HCT116 (cell line): ENCODE results near the gene CHL1. TPM values are rescaled to one million over a fixed set of nuclear protein-coding genes. Genes with fewer than 3 reads are reported as not detected.

Experiments used
- ATAC-seq: fragments of 200-7000 bp; cut with Tn5 transposase; 2 replicates; pipeline ENCODE4 v1.9.1; 2020; ENCODE audit warnings: mild to moderate bottlenecking, moderate library complexity
- BruUV-seq: library from RNA; stranded (reverse); fragments of 400-500 nt; replicated peaks from 2 replicates; lab custom pipeline; 2021; lab: Mats Ljungman, UMichigan
- CTCF ChIA-PET: fragments of 300-600 bp; sonication (Branson Sonifier 250); formaldehyde crosslinking; loops from one replicate; lab custom pipeline; 2021; ENCODE audit warnings: antibody characterized with exemption; lab: Charles Lee
- POLR2A ChIA-PET: fragments of 300-600, 350-600 bp; sonication (Branson Sonifier 250); formaldehyde crosslinking; loops from one replicate; lab custom pipeline; 2021; ENCODE audit warnings: antibody characterized with exemption; lab: Charles Lee
- RAD21 ChIA-PET, 2 experiments: fragments of 300-600 bp; sonication (Branson Sonifier 250); formaldehyde crosslinking; loops; one replicate each; lab custom pipeline; 2023; ENCODE audit warnings: low total read pairs in 2 of 2; ENCODE audit not compliant: uncharacterized antibody in 2 of 2, unreplicated experiment in 2 of 2, low non-redundant PET in 1 of 2; lab: Charles Lee
- DNase-seq: peaks from one replicate; pipeline ENCODE4 v3.0.0-alpha.2; 2010; ENCODE audit warnings: low read depth, low spot score
- H2AFZ ChIP-seq: fragments of 200-600 bp; shearing (Covaris generic), sonication (generic); 2 replicates; pipeline ENCODE4 v1.6.1; 2017; ENCODE audit warnings: low read depth, mixed run types, mixed read lengths, antibody characterized with exemption, low read length; ENCODE audit not compliant: poor library complexity, severe bottlenecking
- H3K27ac ChIP-seq: 2 replicates; pipeline ENCODE4 v1.5.1; 2012; ENCODE audit warnings: low read depth, low read length
- H3K27me3 ChIP-seq: fragments of 200-600 bp; sonication (generic); 2 replicates; pipeline ENCODE4 v1.6.1; 2016; ENCODE audit warnings: mixed run types, low read length, mixed read lengths; ENCODE audit not compliant: insufficient read depth
- H3K36me3 ChIP-seq, 2 experiments: fragments of 200-500 bp in 1 of 2; fragments of 200-600 bp in 1 of 2; sonication (Bioruptor generic) in 1 of 2; sonication (generic) in 1 of 2; 2 replicates each; pipeline versions ENCODE4 v1.5.1 to v1.6.1; 2014 to 2016; ENCODE audit warnings: low read length in 2 of 2, inconsistent platforms in 1 of 2, mixed read lengths in 1 of 2, mixed run types in 1 of 2; ENCODE audit not compliant: insufficient read depth in 2 of 2, control insufficient read depth in 1 of 2
- H3K4me1 ChIP-seq, 2 experiments: fragments of 200-600 bp in 1 of 2; sonication (generic) in 1 of 2; 2 replicates each; pipeline versions ENCODE4 v1.5.1 to v1.6.1; 2012 to 2017; ENCODE audit warnings: low read length in 2 of 2, inconsistent platforms in 1 of 2, mild to moderate bottlenecking in 1 of 2, mixed read lengths in 1 of 2, mixed run types in 1 of 2, moderate library complexity in 1 of 2; ENCODE audit not compliant: insufficient read depth in 2 of 2, control insufficient read depth in 1 of 2
- H3K4me2 ChIP-seq: fragments of 200-600 bp; sonication (generic); 2 replicates; pipeline ENCODE4 v1.6.1; 2017; ENCODE audit warnings: mixed run types, low read length, mixed read lengths
- H3K4me3 ChIP-seq, 2 experiments: fragments of 200-600 bp in 1 of 2; sonication (generic) in 1 of 2; replicated peaks in 1 of 2; 2 replicates each; pipeline ENCODE4 v1.5.1; 2011 to 2016; ENCODE audit warnings: low read length in 2 of 2, control low read depth in 1 of 2, low read depth in 1 of 2, mild to moderate bottlenecking in 1 of 2, mixed read lengths in 1 of 2, mixed run types in 1 of 2
- H3K79me2 ChIP-seq: fragments of 200-600 bp; sonication (generic); 2 replicates; pipeline ENCODE4 v1.6.1; 2017; ENCODE audit warnings: mild to moderate bottlenecking, mixed run types, low read length, moderate library complexity, mixed read lengths; ENCODE audit not compliant: insufficient read depth
- H3K9ac ChIP-seq: fragments of 200-600 bp; sonication (generic); 2 replicates; pipeline ENCODE4 v1.6.1; 2016; ENCODE audit warnings: low read length, mixed read lengths
- H3K9me2 ChIP-seq: fragments of 200-600 bp; sonication (generic), shearing (Covaris generic); 2 replicates; pipeline ENCODE4 v1.6.1; 2017; ENCODE audit warnings: mixed run types, mild to moderate bottlenecking, moderate library complexity; ENCODE audit not compliant: insufficient read depth
- H3K9me3 ChIP-seq, 2 experiments: fragments of 200-500 bp in 1 of 2; fragments of 200-600 bp in 1 of 2; sonication (Bioruptor generic) in 1 of 2; sonication (generic) in 1 of 2; 2 replicates each; pipeline ENCODE4 v1.6.1; 2014 to 2017; ENCODE audit warnings: low read length in 2 of 2, mixed read lengths in 2 of 2, inconsistent platforms in 1 of 2, low read depth in 1 of 2, mild to moderate bottlenecking in 1 of 2, mixed run types in 1 of 2, moderate library complexity in 1 of 2; ENCODE audit not compliant: control insufficient read depth in 1 of 2, insufficient read depth in 1 of 2
- H4K20me1 ChIP-seq: fragments of 200-600 bp; sonication (generic), shearing (Covaris generic); 2 replicates; pipeline ENCODE4 v1.6.1; 2017; ENCODE audit warnings: mixed run types, mild to moderate bottlenecking, moderate library complexity; ENCODE audit not compliant: insufficient read depth
- CEBPB ChIP-seq: IDR thresholded peaks from 2 replicates; pipeline ENCODE4 v1.6.1; 2012; ENCODE audit warnings: low read depth
- CTCF ChIP-seq, 3 experiments: fragments of 200-600 bp in 1 of 3; sonication (generic) in 1 of 3; IDR thresholded peaks in 2 of 3; conservative IDR thresholded peaks in 1 of 3; 2 replicates each; pipeline ENCODE4 v1.5.1; 2012 to 2017; ENCODE audit warnings: low read depth in 2 of 3, low read length in 2 of 3, antibody characterized with exemption in 1 of 3, borderline replicate concordance in 1 of 3, control low read depth in 1 of 3, mild to moderate bottlenecking in 1 of 3, mixed read lengths in 1 of 3, mixed run types in 1 of 3, moderate library complexity in 1 of 3; ENCODE audit not compliant: insufficient read depth in 1 of 3
- ELF1 ChIP-seq: IDR thresholded peaks from 2 replicates; pipeline ENCODE4 v1.6.1; 2012; ENCODE audit warnings: low read depth, borderline replicate concordance
- EZH2 ChIP-seq: fragments of 200-600 bp; sonication (generic); IDR thresholded peaks from 2 replicates; pipeline ENCODE4 v1.6.1; 2017; ENCODE audit warnings: antibody characterized with exemption, mixed run types
- JUND ChIP-seq: IDR thresholded peaks from 2 replicates; pipeline ENCODE4 v1.6.1; 2012
- MAX ChIP-seq: IDR thresholded peaks from 2 replicates; pipeline ENCODE4 v1.6.1; 2012
- POLR2A ChIP-seq: IDR thresholded peaks from 2 replicates; pipeline ENCODE4 v1.7.0; 2011; ENCODE audit warnings: borderline replicate concordance; ENCODE audit not compliant: insufficient read depth, insufficient read length; ENCODE audit errors: extremely low read depth
- POLR2AphosphoS5 ChIP-seq: IDR thresholded peaks from 2 replicates; pipeline ENCODE4 v1.6.1; 2011; ENCODE audit warnings: mild to moderate bottlenecking, low read depth, low read length, moderate library complexity
- SP1 ChIP-seq: IDR thresholded peaks from 2 replicates; pipeline ENCODE4 v1.6.1; 2012; ENCODE audit warnings: low read depth
- SRF ChIP-seq: IDR thresholded peaks from 2 replicates; pipeline ENCODE4 v1.6.1; 2012; ENCODE audit warnings: low read depth
- ZBTB33 ChIP-seq: IDR thresholded peaks from 2 replicates; pipeline ENCODE4 v1.6.1; 2011; ENCODE audit warnings: mild to moderate bottlenecking, low read length, moderate library complexity; ENCODE audit not compliant: insufficient replicate concordance; ENCODE audit errors: extremely low read depth
- ZFX ChIP-seq: fragments of 450-650 bp; IDR thresholded peaks from 2 replicates; pipeline ENCODE4 v1.6.1; 2017
- ZNF274 ChIP-seq: fragments of 200-500 bp; sonication (Bioruptor generic); IDR thresholded peaks from 2 replicates; pipeline ENCODE4 v1.6.1; 2014; ENCODE audit warnings: mild to moderate bottlenecking, low read depth, low read length, inconsistent platforms
- intact Hi-C: fragments of 100-400 bp; cut with micrococcal nuclease; formaldehyde crosslinking; loops from 2 replicates; pipeline ENCODE4 v1.10.0; 2022
- total RNA-seq: library from RNA; stranded (reverse); gene quantifications from one replicate; pipeline ENCODE4 v1.2.1, GENCODE V29; 2021; ENCODE audit not compliant: unreplicated experiment

Gene CHL1
- total RNA-seq, 1 experiment from 2014 or later: not detected

GRCh38 chr3:297585-297984, 101.0 kb downstream of the CHL1 start:
- no peak overlapping the region for H2AFZ ChIP-seq
- ChIA-PET POLR2A (no interaction called here), RAD21 (no interaction called here), CTCF (no interaction called here)
- no peak for DNase-seq
- no peak overlapping the region for H3K9ac ChIP-seq
- no peak overlapping the region for H3K27ac ChIP-seq
- no peaks in the 10 kb centered on the region for H3K36me3 ChIP-seq
- H3K79me2 ChIP-seq: no peaks in the 10 kb centered on the region
- intact Hi-C loops: no loop called here
- TF ChIP-seq MAX: no peak
- TF ChIP-seq SRF: no peak
- no peak for TF ChIP-seq EZH2
- TF ChIP-seq ZFX: no peak
- no peak for TF ChIP-seq POLR2A
- TF ChIP-seq ELF1: no peak
- TF ChIP-seq JUND: no peak
- no peak for TF ChIP-seq SP1
- TF ChIP-seq ZNF274: no peak
- TF ChIP-seq ZBTB33: no peak
- no peak for TF ChIP-seq CTCF (IDR thresholded peaks at IDR 0.05 in 2 of 3, conservative IDR thresholded peaks at IDR 0.05 in 1 of 3; ENCODE audit: borderline replicate concordance in 1 of 3, insufficient read depth in 1 of 3, low read depth in 2 of 3, low read length in 2 of 3)
- TF ChIP-seq CEBPB: no peak
- TF ChIP-seq POLR2AphosphoS5: no peak
- H3K9me3 ChIP-seq: peaks cover 10 to 21% of the 10 kb centered on the region in 2 experiments; a peak in 2 of 4 replicates
- no peak overlapping the region for H3K4me3 ChIP-seq
- ATAC-seq: no peak
- BruUV-seq: no TSS peak
- H3K4me1 ChIP-seq: no peaks in the 10 kb centered on the region
- no peaks in the 10 kb centered on the region for H3K9me2 ChIP-seq
- no peaks in the 10 kb centered on the region for H3K27me3 ChIP-seq
- H4K20me1 ChIP-seq: no peaks in the 10 kb centered on the region
- no peak overlapping the region for H3K4me2 ChIP-seq
